GM12872 (cell line): ENCODE results near the gene XRCC1.

Source experiments
- TF ChIP-seq, protein P1 (sequence below): IDR thresholded peaks from 3 replicates; pipeline ENCODE4 v1.5.1; 2011; ENCODE audit warnings: low read depth, mild to moderate bottlenecking, low read length, moderate library complexity; ENCODE audit not compliant: insufficient read depth

XRCC1 gene

DNA sequence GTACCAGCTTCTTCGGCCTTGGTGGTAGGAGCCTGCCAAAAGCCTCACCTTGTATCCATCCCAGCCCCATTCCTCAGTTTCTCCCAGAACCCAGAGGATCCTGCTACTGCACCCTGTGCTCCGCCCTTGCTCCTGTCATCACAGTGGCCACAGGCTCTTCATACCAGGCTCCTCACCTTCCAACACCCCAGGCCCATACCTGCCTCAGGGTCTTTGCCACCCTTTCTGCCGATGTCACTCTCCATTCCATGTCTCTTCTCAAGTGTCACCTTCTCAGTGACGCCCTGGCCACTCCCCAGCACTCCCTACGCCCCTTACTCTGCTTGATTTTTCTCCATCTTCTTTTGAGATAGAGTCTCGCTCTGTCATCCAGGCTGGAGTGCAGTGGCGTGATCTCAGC is 34.5 kb upstream of the XRCC1 start:
- TF ChIP-seq, protein P1, sequence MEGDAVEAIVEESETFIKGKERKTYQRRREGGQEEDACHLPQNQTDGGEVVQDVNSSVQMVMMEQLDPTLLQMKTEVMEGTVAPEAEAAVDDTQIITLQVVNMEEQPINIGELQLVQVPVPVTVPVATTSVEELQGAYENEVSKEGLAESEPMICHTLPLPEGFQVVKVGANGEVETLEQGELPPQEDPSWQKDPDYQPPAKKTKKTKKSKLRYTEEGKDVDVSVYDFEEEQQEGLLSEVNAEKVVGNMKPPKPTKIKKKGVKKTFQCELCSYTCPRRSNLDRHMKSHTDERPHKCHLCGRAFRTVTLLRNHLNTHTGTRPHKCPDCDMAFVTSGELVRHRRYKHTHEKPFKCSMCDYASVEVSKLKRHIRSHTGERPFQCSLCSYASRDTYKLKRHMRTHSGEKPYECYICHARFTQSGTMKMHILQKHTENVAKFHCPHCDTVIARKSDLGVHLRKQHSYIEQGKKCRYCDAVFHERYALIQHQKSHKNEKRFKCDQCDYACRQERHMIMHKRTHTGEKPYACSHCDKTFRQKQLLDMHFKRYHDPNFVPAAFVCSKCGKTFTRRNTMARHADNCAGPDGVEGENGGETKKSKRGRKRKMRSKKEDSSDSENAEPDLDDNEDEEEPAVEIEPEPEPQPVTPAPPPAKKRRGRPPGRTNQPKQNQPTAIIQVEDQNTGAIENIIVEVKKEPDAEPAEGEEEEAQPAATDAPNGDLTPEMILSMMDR = no peak

DNA sequence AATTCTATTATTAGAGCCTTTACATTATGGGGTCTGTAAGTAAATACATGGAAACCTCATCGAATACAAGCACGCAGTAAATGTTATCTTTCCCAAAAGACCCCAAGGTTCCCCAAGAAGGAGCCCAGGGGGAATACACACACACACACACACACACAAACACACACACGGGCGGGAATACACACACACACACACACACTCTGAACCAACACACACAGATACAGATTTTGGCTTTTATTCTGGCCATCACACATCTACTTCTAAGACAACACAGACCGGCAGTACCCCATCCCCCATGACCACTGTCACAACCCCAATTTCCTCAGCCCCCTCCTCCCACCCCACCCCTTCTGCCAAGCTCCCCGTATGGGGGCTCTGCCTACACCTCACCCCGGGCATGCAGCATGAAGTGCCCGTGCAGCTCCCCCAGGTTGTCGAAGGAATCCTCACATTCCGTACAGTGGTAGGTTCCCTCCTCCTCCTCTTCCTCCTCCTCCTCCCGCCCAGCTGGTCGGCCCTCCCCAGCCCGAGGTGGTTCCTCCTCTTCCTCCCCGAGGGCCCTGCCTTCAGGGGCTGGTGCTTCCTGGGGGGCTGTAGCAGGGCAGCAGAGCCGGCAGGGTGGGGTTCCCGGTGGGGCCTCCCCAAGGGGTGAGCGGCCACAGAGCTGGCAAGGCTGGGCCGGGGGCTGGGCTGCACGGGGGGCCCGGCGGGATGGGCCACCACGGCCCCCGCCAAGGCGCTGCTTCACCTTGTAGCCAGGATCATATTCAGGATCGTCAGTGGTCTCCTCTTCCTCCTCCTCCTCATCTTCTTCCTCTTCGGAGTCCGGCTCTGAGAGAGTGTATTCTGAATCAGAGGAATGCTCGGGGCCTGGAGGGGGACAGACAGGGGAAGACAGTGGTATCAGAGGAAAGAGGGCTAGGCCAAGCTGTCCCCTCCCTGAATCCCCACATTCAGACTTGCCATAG is 32.2 kb upstream of the XRCC1 start:
- TF ChIP-seq, protein P1 = no peak

DNA sequence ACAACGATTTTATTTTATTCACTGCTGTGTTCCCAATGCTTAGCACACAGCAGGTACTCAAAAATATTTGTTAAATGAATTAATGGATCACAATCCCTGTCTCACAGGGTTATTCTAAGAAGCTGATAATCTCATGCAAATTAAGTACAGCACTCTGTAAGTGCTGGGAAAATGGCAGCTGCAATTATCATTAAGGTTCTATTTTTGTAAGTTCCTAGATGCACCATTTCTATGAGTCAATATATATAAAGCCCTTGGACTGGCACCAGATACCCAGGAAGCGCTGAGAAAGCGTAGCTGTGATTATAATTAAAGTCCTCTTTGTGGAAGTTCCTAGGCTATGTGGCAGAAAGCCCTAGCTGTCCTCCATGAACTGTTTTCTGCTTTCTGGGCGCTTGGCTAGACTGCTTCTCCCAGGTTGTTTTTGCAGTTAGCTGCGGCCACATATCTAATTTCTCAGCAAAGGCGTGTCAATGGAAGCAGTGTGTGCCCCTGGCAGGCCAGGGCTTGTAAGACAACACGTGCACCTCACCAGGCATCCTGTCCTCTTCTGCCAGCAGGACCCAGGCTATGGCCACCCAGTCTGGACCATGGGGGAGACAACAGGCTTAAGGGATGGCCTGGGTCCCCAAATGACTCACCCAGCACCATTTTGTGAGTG is 31.4 kb upstream of the XRCC1 start:
- TF ChIP-seq, protein P1 = no peak

DNA sequence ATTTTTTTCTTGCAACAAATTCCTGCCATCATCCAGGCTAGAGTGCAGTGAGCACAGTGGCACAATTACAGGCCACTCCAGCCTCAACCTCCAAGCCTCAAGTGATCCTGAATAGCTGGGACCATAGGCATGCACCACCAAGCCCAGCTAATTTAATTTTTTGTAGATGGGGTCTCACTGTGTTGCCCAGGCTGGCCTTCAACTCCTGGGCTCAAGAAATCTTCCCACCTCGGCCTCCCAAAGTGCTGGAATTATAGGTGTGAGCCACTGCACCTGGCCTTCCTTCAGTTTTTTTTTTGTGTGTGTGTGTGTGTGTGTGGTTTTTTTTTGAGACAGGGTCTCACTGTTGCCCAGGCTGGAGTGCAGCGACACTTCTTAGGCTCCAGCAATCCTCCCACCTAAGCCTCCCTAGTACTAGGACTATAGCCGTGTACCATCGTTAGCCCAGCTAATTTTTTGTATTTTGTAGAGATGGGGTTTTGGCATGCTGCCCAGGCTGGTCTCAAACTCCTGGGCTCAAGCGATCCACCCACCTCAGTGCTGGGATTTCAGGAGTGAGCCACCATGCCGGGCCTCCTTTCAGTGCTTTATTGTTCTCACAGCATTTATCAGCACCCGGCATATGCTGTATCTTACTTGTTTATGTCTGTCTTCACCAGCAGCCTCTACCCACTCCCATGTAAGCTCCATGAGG is 30.7 kb upstream of the XRCC1 start:
- TF ChIP-seq, protein P1 = no peak

DNA sequence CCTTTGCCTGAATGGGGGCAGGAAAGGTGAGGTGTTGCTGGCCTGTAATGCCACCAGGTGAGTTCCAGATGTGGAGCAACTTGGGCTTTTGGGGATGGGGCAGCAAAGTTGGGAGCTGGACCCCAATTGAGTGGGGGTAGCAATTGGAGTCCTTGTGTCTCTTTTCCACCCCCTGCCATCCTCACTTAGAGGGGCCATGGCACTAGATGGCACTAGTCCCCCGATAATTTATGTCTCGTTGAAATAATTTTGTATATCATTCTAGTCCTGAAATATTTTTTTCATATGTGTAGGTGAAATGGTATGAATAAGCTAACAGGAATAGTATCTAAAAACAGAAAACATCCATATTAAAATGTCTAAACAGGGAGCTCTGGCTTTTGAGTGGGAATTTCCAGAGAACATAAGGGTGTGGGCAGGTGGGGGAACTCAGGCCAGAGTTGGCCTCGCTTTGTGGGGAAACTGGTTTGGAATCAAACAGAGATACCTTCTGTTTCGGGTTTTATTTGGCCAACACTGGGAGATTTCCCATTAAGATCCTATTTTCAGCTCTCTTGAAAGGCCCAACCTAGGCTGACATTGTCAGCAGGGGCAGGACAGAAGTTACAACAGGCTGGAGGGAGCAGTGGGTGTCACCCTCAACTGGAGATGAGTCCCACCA is 24.4 kb upstream of the XRCC1 start:
- TF ChIP-seq, protein P1 = no peak

DNA sequence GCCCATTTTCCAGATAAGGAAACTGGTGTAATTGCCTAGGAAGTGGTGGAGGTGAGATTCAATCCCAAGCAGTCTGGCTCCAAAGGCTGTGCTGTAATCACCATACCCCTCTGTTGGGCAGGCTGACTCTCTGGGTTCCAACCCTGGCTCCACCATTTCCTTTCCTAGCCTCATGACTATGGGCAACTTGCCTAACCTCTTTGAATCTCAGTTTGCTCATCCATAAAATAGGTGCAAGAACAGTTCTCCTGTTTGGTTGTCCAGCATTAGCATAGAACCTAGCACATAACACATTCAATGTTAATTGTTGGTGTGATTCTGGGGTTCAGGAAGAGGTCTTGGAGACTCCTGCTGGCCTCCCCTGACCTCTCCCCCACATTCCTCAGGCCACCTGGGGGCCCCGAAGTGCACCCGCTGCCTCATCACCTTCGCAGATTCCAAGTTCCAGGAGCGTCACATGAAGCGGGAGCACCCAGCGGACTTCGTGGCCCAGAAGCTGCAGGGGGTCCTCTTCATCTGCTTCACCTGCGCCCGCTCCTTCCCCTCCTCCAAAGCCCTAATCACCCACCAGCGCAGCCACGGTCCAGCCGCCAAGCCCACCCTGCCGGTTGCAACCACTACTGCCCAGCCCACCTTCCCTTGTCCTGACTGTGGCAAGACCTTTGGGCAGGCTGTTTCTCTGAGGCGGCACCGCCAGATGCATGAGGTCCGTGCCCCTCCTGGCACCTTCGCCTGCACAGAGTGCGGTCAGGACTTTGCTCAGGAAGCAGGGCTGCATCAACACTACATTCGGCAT is 23.3 kb upstream of the XRCC1 start:
- TF ChIP-seq, protein P1 = no peak
